Neutrophil (primary cell): ENCODE results near the gene CC2D1A.

Experiments used
- H3K27ac ChIP-seq: fragments of 200-600 bp; sonication (generic); 2 replicates; pipeline ENCODE4 v1.5.1; 2016; ENCODE audit warnings: mild to moderate bottlenecking, moderate library complexity
- H3K27me3 ChIP-seq: fragments of 200-600 bp; sonication (generic); 2 replicates; pipeline ENCODE4 v1.6.0; 2016; ENCODE audit warnings: mild to moderate bottlenecking
- H3K36me3 ChIP-seq: fragments of 200-600 bp; sonication (generic); 2 replicates; pipeline ENCODE4 v1.5.1; 2017
- H3K4me1 ChIP-seq, 2 experiments: fragments of 200-600 bp in 1 of 2; sonication (generic) in 1 of 2; 1 replicate in 1 of 2; 2 replicates in 1 of 2; pipeline versions ENCODE4 v1.5.1 to v1.6.1; 2013 to 2016; ENCODE audit warnings: low read depth in 1 of 2, low read length in 1 of 2, mild to moderate bottlenecking in 1 of 2, moderate library complexity in 1 of 2; ENCODE audit not compliant: control insufficient read depth in 1 of 2, insufficient read depth in 1 of 2
- H3K4me3 ChIP-seq, 2 experiments: fragments of 200-600 bp in 1 of 2; sonication (generic) in 1 of 2; 1 replicate in 1 of 2; 2 replicates in 1 of 2; pipeline ENCODE4 v1.5.1; 2013 to 2016; ENCODE audit warnings: low read depth in 1 of 2, low read length in 1 of 2, mild to moderate bottlenecking in 1 of 2, moderate library complexity in 1 of 2
- H3K9me3 ChIP-seq: fragments of 200-600 bp; sonication (generic); 2 replicates; pipeline ENCODE4 v1.5.1; 2016
- TF ChIP-seq, protein P1 (sequence below): fragments of 200-600 bp; sonication (generic); IDR thresholded peaks from 2 replicates; pipeline ENCODE4 v1.5.1; 2016; ENCODE audit warnings: antibody characterized with exemption

Gene CC2D1A

DNA sequence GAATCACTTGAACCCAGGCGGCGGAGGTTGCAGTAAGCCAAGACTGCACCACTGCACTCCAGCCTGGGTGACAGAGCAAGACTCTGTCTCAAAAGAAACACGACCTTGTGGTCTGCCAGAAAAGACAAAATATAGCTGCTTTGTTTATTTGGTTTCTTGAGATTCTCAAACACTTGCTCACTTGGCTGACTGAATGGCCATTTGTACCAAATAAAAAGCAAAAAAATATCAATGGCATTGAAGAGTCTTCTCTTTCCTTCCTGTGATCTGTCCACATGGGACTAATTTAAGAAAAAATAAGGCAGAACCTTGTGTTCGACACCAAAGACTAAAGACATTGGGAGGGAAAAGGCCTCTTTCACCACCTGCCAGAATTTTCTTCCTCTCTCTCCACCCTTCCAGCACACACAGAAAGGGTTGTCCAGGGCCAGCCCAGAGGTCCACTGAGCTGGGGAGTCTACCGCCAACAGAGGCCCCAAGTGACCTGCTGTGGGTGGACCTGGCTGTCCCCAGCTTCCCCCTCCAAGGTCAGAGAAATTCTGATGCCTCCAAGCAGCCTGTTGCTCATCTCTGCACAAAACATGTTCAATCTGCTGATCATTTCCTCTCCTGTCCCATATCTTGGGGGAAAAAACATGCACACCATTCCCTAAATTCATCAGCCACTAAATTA, 6.0 kb upstream of the CC2D1A start:
- Histone ChIP-seq H3K27me3 (no peaks in the 10 kb centered on the region), H3K4me3 (no peak overlapping the region), H3K36me3 (no peaks in the 10 kb centered on the region), H3K4me1 (no peaks in the 10 kb centered on the region), H3K9me3 (no peaks in the 10 kb centered on the region), H3K27ac (no peak overlapping the region)
- TF ChIP-seq, protein P1, sequence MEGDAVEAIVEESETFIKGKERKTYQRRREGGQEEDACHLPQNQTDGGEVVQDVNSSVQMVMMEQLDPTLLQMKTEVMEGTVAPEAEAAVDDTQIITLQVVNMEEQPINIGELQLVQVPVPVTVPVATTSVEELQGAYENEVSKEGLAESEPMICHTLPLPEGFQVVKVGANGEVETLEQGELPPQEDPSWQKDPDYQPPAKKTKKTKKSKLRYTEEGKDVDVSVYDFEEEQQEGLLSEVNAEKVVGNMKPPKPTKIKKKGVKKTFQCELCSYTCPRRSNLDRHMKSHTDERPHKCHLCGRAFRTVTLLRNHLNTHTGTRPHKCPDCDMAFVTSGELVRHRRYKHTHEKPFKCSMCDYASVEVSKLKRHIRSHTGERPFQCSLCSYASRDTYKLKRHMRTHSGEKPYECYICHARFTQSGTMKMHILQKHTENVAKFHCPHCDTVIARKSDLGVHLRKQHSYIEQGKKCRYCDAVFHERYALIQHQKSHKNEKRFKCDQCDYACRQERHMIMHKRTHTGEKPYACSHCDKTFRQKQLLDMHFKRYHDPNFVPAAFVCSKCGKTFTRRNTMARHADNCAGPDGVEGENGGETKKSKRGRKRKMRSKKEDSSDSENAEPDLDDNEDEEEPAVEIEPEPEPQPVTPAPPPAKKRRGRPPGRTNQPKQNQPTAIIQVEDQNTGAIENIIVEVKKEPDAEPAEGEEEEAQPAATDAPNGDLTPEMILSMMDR, result no peak

DNA sequence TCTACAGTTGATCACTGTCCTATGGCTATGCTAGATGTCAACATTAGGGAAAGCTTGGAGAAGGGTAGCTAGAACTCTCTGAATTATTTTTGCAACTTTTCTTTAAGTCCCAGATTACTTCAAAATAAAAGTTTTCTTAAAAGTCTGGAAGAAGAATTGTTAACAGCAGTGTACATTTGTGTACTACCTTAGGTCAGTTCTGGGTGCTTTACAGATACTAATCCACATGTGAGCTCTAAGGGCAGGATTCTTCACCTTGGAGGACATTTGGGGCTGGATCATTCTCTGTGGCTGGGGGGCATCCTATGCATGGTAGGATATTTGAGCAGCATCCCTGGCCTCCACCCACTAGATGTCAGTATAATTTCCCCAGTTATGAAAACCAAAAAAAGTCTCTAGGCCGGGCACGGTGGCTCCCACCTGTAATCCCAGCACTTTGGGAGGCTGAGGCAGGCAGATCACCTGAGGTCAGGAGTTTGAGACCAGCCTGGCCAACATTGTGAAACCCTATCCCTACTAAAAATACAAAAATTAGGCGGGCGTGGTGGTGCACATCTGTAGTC, 2.9 kb upstream of the CC2D1A start:
- no peak overlapping the region for H3K4me3 ChIP-seq
- TF ChIP-seq, protein P1, result no peak
- H3K27ac ChIP-seq, result no peak overlapping the region
- H3K9me3 ChIP-seq, result no peaks in the 10 kb centered on the region
- H3K36me3 ChIP-seq, result no peaks in the 10 kb centered on the region
- H3K27me3 ChIP-seq, result no peaks in the 10 kb centered on the region
- H3K4me1 ChIP-seq, result peaks cover 10 to 14% of the 10 kb centered on the region in 2 experiments

DNA sequence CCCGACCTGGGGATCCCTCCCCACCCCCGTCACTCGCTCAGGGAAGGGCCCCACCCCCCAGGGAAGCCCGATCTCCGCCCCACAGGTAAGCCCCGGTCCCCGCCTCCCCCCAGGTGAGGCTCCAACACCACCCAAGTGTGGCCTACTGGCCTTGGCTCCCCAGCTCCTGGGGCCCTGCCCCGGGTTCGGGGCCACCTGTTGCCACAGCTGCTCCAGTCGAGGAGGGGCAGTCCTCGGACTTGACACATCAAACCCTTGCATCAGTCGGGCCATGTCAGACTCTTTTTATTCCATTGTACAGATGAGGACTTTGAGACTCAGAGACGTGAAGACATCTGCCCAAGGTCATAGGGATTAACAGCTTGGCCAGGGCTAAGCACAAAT, 512 bp downstream of the CC2D1A start:
- no peaks in the 10 kb centered on the region for H3K27me3 ChIP-seq
- TF ChIP-seq, protein P1, result no peak
- H3K4me1 ChIP-seq, result peaks cover 14 to 20% of the 10 kb centered on the region in 2 experiments
- peak overlapping the region; percentile 49 for H3K27ac ChIP-seq
- H3K4me3 ChIP-seq, result peak overlapping the region; percentile 83 to 94
- H3K9me3 ChIP-seq, result no peaks in the 10 kb centered on the region
- no peaks in the 10 kb centered on the region for H3K36me3 ChIP-seq

DNA sequence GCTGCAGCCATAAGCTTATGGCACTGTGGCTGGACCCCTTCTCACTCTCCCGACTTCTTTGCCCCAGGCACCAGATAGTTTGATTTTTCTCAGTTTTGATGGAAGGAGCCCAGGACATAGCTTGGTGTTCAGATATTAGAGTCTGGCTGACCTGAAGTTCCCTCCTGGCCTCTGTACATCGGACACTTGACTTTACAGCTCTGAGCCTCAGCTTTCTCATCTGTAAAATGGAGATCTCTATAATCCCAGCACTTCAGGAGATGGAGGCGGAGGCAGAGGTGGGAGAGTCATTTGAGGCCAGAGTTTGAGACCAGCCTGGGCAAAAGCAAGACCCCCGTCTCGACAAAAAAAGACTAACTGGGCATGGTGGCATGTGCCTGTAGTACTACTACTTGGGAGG, 909 bp downstream of the CC2D1A start:
- Histone ChIP-seq H3K36me3 (no peaks in the 10 kb centered on the region), H3K9me3 (no peaks in the 10 kb centered on the region), H3K4me3 (peak overlapping the region; percentile 83 to 94), H3K27me3 (no peaks in the 10 kb centered on the region), H3K27ac (peak overlapping the region; percentile 49), H3K4me1 (peaks cover 14 to 20% of the 10 kb centered on the region in 2 experiments)
- TF ChIP-seq, protein P1, result no peak

DNA sequence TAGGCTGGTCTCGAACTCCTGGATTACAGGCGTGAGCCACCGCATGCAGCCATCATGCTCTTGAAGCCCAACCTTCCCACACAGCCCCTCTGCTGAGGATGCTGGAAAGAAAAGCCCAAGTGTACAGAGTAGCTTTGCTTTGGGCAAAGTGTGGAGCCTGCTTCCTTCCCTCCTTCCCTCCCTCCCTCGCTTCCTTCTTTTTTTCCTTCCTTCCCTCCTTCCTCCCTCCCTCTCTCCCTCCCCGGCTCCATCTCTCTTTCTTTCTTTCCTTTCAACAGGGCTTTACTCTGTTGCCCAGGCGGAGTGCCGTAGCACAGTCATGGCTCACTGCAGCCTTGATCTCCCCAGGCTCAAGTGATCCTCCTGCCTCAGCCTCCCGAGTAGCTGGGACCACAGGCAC, 2.7 kb downstream of the CC2D1A start:
- TF ChIP-seq, protein P1, result no peak
- Histone ChIP-seq H3K9me3 (no peaks in the 10 kb centered on the region), H3K27me3 (no peaks in the 10 kb centered on the region), H3K4me3 (no peak overlapping the region), H3K27ac (no peak overlapping the region), H3K36me3 (peaks cover 17% of the 10 kb centered on the region), H3K4me1 (peaks cover 14 to 20% of the 10 kb centered on the region in 2 experiments)
